Left lung (tissue), 10 donors: ENCODE measurements around the gene CD8B2. TPM values are rescaled to one million over a fixed set of nuclear protein-coding genes. Genes with fewer than 3 reads are reported as not detected.

Experiments used
- ATAC-seq: fragments of 200-7000 bp; cut with Tn5 transposase; one replicate; pipeline ENCODE4 v1.9.1; 2020; ENCODE audit warnings: moderate library complexity
- DNase-seq, 4 donors: peaks; one replicate each; pipeline ENCODE4 v3.0.0-alpha.2; 2013 to 2020
- H3K27ac ChIP-seq, 2 donors: fragments of 200-600 bp; sonication (generic) in 1 of 2; one replicate each; pipeline versions ENCODE4 v1.5.0 to v1.8.0; 2020 to 2021
- H3K27me3 ChIP-seq, 2 donors: fragments of 200-600 bp; sonication (generic) in 1 of 2; one replicate each; pipeline versions ENCODE4 v1.5.0 to v1.8.0; 2020 to 2021
- H3K36me3 ChIP-seq, 2 donors: fragments of 200-600 bp; sonication (generic) in 1 of 2; one replicate each; pipeline versions ENCODE4 v1.5.0 to v1.8.0; 2020 to 2021
- H3K4me1 ChIP-seq, 2 donors: fragments of 200-600 bp; one replicate each; pipeline ENCODE4 v1.8.0; 2021
- H3K4me3 ChIP-seq, 2 donors: fragments of 200-600 bp; sonication (generic) in 1 of 2; one replicate each; pipeline versions ENCODE4 v1.5.0 to v1.8.0; 2020 to 2021; ENCODE audit warnings: mild to moderate bottlenecking in 1 of 2
- H3K9me3 ChIP-seq, 2 donors: fragments of 200-600 bp; sonication (generic) in 1 of 2; one replicate each; pipeline versions ENCODE4 v1.5.0 to v1.8.0; 2020 to 2021
- intact Hi-C, 2 donors: fragments of 100-400 bp; cut with DNase I; formaldehyde crosslinking; loops; one replicate each; pipeline versions ENCODE4 v1.11.2 to v1.14.2; 2022
- polyA plus RNA-seq, 6 donors: library from polyadenylated mRNA; unstranded; fragments of 120-200 nt; gene quantifications; one replicate each; pipeline ENCODE4 v1.2.1, GENCODE V29; 2013; ENCODE audit not compliant: insufficient read length in 6 of 6
- total RNA-seq, 2 donors: library from RNA; stranded (reverse); fragmentation: NEBNext Ultra II Directional; extraction: Animal tissue kit (Norgen Biotek cat#: 25700); gene quantifications; one replicate each; pipeline ENCODE4 v1.2.1, GENCODE V29; 2021
- TF ChIP-seq, protein P1 (sequence below), 2 donors: fragments of 200-600 bp; sonication (generic) in 1 of 2; IDR thresholded peaks; one replicate each; pipeline versions ENCODE4 v1.5.0 to v1.8.0; 2021; ENCODE audit warnings: antibody characterized with exemption in 2 of 2
- donor health status: DM: no; HTN: yes; CAD: no.
- donor health status: DM: no; HTN: no; CAD: no.

CD8B2 gene
- total and polyA plus RNA-seq, 8 donors: 0.10 to 0.74 (median 0.29) TPM; not detected in 1

DNA sequence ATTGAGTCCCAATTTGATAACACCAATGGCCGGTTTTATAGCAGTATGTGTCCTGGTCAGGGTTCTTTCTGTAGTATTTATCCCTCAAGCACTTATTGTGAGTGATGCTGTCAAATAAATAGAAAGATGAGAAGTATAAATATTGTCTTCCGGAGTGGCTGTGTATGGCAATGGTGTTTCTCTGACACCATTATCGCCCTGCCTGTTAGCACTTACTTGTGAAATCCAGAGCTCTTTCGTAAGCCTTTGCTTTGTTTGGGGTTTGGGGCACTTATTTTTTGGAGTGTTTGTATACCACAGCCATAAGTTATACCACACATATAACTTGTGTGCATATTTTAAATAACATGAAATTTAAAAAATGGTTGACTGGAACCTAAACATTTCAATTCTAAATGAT is 29.3 kb downstream of the CD8B2 start:
- intact Hi-C loops: no loop called here
- DNase-seq: no peak

DNA sequence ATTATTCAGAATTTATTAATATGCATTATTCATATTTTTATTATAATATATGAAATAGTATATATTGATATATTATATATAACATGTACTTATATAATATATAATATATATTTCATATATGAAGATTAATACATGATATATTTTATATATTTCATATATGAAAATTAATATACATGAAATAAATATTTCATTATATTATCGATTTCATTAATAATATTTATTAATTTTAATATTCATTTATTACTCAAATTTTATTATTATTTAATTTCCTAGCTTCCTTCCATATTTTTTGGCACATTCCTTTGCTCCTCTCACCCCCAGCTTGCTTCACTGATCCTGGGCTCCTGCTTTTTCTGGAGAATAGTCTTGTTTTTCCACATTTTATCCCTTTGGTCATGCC is 29.7 kb downstream of the CD8B2 start:
- H3K9me3 ChIP-seq: no peaks in the 10 kb centered on the region
- H3K4me1 ChIP-seq: no peaks in the 10 kb centered on the region
- no peak overlapping the region for H3K27ac ChIP-seq
- ATAC-seq (no peak), DNase-seq (no peak)
- no peaks in the 10 kb centered on the region for H3K27me3 ChIP-seq
- intact Hi-C loops: no loop called here
- TF ChIP-seq, protein P1, sequence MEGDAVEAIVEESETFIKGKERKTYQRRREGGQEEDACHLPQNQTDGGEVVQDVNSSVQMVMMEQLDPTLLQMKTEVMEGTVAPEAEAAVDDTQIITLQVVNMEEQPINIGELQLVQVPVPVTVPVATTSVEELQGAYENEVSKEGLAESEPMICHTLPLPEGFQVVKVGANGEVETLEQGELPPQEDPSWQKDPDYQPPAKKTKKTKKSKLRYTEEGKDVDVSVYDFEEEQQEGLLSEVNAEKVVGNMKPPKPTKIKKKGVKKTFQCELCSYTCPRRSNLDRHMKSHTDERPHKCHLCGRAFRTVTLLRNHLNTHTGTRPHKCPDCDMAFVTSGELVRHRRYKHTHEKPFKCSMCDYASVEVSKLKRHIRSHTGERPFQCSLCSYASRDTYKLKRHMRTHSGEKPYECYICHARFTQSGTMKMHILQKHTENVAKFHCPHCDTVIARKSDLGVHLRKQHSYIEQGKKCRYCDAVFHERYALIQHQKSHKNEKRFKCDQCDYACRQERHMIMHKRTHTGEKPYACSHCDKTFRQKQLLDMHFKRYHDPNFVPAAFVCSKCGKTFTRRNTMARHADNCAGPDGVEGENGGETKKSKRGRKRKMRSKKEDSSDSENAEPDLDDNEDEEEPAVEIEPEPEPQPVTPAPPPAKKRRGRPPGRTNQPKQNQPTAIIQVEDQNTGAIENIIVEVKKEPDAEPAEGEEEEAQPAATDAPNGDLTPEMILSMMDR (IDR thresholded peaks at IDR 0.05): no peak
- H3K4me3 ChIP-seq: no peak overlapping the region
- no peaks in the 10 kb centered on the region for H3K36me3 ChIP-seq

More for the DNA sequence above, 29.3 kb downstream of the CD8B2 start:
- no peaks in the 10 kb centered on the region for H3K27me3 ChIP-seq
- no peak overlapping the region for H3K4me3 ChIP-seq
- H3K36me3 ChIP-seq: no peaks in the 10 kb centered on the region
- TF ChIP-seq, protein P1 (IDR thresholded peaks at IDR 0.05): no peak
- H3K4me1 ChIP-seq: no peaks in the 10 kb centered on the region
- no peak overlapping the region for H3K27ac ChIP-seq
- no peak for ATAC-seq
- no peaks in the 10 kb centered on the region for H3K9me3 ChIP-seq

DNA sequence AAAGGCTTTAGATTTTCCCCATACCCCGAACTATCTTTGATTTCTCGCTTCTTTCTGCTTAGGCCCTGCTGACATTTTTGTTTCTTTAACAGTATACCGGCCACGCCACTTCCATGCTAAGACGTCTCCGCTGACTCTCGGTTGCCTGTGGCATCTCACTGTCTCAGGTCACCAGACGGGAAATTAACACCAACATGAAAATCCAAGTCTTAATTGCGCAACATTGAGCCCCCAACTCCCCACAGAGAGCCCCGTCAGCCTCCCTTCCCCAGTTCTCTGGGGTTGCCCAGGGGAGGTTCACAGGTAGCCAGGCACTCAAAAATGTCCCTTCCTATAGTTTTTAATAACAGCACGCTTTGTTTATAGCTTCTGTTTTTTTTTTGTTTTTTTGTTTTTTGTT is 30.2 kb downstream of the CD8B2 start:
- TF ChIP-seq, protein P1 (IDR thresholded peaks at IDR 0.05): no peak
- ATAC-seq: no peak
- H3K36me3 ChIP-seq: no peaks in the 10 kb centered on the region
- no peak overlapping the region for H3K27ac ChIP-seq
- H3K4me3 ChIP-seq: no peak overlapping the region
- no peak for DNase-seq
- intact Hi-C loops: no loop called here
- no peaks in the 10 kb centered on the region for H3K4me1 ChIP-seq
- H3K9me3 ChIP-seq: no peaks in the 10 kb centered on the region
- H3K27me3 ChIP-seq: no peaks in the 10 kb centered on the region

DNA sequence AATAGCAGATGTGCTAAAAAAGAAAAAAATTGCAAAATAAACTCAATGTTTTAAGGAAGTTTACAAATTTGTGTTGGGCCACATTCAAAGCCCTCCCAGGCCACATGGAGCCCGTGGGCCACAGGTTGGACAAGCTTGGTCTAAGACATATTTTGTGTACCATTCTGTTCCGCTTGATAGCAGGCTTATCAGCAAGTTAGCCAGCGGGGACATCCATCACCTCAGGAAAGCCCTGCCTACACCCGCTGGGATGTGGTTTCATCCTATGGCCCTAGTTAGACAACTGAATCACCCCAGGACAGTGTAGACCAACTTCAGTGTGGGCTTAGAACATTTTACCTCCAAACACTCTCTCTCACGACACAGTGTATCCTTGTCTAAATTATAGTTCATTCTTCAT is 32.6 kb downstream of the CD8B2 start:
- H3K27ac ChIP-seq: no peak overlapping the region
- intact Hi-C loops: no loop called here
- peaks cover 0 to 4% of the 10 kb centered on the region in 2 donors for H3K9me3 ChIP-seq
- H3K4me1 ChIP-seq: no peaks in the 10 kb centered on the region
- ATAC-seq: no peak
- DNase-seq: no peak
- no peak overlapping the region for H3K4me3 ChIP-seq
- H3K36me3 ChIP-seq: no peaks in the 10 kb centered on the region
- TF ChIP-seq, protein P1 (IDR thresholded peaks at IDR 0.05): no peak
- H3K27me3 ChIP-seq: no peaks in the 10 kb centered on the region

DNA sequence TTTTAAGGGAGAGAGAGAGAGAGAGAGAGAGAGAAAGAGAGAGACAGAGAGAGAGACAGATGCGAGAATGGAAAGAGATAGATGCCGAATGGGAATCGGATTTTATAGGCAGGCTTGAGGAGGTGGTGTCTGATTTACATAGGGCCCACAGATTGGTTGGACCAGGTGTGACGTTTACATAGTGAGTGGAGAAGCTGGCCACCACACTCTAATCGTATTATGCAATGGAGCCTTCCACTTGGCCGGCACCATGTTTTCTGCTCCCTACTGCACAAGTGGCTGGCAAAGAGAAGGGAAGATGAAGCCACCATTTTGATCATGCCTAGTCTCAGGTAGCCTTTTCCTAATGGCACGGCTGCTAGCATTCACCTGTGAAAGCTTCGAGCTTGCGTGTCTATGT is 33.9 kb downstream of the CD8B2 start:
- Histone ChIP-seq H3K4me3 (no peak overlapping the region), H3K36me3 (no peaks in the 10 kb centered on the region), H3K27ac (no peak overlapping the region), H3K27me3 (no peaks in the 10 kb centered on the region), H3K4me1 (no peaks in the 10 kb centered on the region), H3K9me3 (peaks cover 0 to 4% of the 10 kb centered on the region in 2 donors)
- intact Hi-C loops: no loop called here
- ATAC-seq (no peak), DNase-seq (no peak)
- TF ChIP-seq, protein P1 (IDR thresholded peaks at IDR 0.05): no peak
